Endothelial cell of umbilical vein (primary cell): ENCODE measurements around the gene FAM72C. TPM values are rescaled to one million over a fixed set of nuclear protein-coding genes. Genes with fewer than 3 reads are reported as not detected.
"Not testable (repeated sequence)": the region's sequence is repeated elsewhere in the genome, so short reads cannot be mapped to it uniquely, and the experiment has no call there.

ENCODE experiments used
- BruUV-seq: library from RNA; stranded (reverse); fragments of 400-500 nt; replicated peaks from 2 replicates; lab custom pipeline; 2021; lab: Mats Ljungman, UMichigan
- CTCF ChIA-PET: fragments of 300-600, 350-600 bp; sonication (Branson Sonifier 250); formaldehyde crosslinking; loops from one replicate; lab custom pipeline; 2021; ENCODE audit warnings: antibody characterized with exemption, inconsistent platforms; lab: Charles Lee
- POLR2A ChIA-PET: fragments of 300-600, 350-600 bp; sonication (Branson Sonifier 250); formaldehyde crosslinking; loops from one replicate; lab custom pipeline; 2021; ENCODE audit warnings: antibody characterized with exemption, inconsistent platforms; lab: Charles Lee
- DNase-seq: peaks from one replicate; pipeline ENCODE4 v3.0.0-alpha.2; 2011; ENCODE audit warnings: low read depth, low spot score
- FAIRE-seq: peaks from 2 replicates; lab custom pipeline; 2011; peaks lifted over from hg19 to GRCh38; lab: Jason Lieb, UNC
- H2AFZ ChIP-seq: 2 replicates; pipeline ENCODE4 v1.6.0; 2012; ENCODE audit warnings: low read depth, low read length, control low read depth, inconsistent platforms
- H3K27ac ChIP-seq: 2 replicates; pipeline ENCODE4 v1.5.1; 2011; ENCODE audit warnings: low read depth, mild to moderate bottlenecking, control low read depth, low read length, moderate library complexity; ENCODE audit not compliant: insufficient read depth
- H3K27me3 ChIP-seq, 2 experiments: 2 replicates each; pipeline versions ENCODE4 v1.6.0 to v1.6.1; 2011; ENCODE audit warnings: low read length in 2 of 2, mixed read lengths in 1 of 2; ENCODE audit not compliant: control insufficient read depth in 2 of 2, insufficient read depth in 2 of 2
- H3K36me3 ChIP-seq, 2 experiments: 2 replicates in 1 of 2; 3 replicates in 1 of 2; pipeline ENCODE4 v1.5.1; 2011; ENCODE audit warnings: low read length in 2 of 2, mild to moderate bottlenecking in 1 of 2, moderate library complexity in 1 of 2; ENCODE audit not compliant: control insufficient read depth in 2 of 2, insufficient read depth in 2 of 2; ENCODE audit errors: extremely low read depth in 1 of 2
- H3K4me1 ChIP-seq: 3 replicates; pipeline ENCODE4 v1.5.1; 2011; ENCODE audit warnings: mild to moderate bottlenecking, low read length; ENCODE audit not compliant: control insufficient read depth, insufficient read depth; ENCODE audit errors: extremely low read depth
- H3K4me2 ChIP-seq: 2 replicates; pipeline ENCODE4 v1.6.1; 2011; ENCODE audit warnings: low read length, control low read depth, mixed read lengths; ENCODE audit not compliant: insufficient read depth
- H3K4me3 ChIP-seq, 3 experiments: fragments of 200-600 bp in 1 of 3; sonication (generic), shearing (Covaris generic) in 1 of 3; replicated peaks in 1 of 3; 2 replicates each; pipeline ENCODE4 v1.5.1; 2011 to 2016; ENCODE audit warnings: control low read depth in 3 of 3, low read length in 3 of 3, mild to moderate bottlenecking in 2 of 3, inconsistent platforms in 1 of 3, low read depth in 1 of 3, moderate library complexity in 1 of 3; ENCODE audit not compliant: insufficient read depth in 1 of 3
- H3K79me2 ChIP-seq: 2 replicates; pipeline ENCODE4 v1.6.0; 2012; ENCODE audit warnings: low read length, inconsistent platforms; ENCODE audit not compliant: control insufficient read depth, insufficient read depth
- H3K9ac ChIP-seq: replicated peaks from 2 replicates; pipeline ENCODE3; 2011; ENCODE audit warnings: low read length, control low read depth; ENCODE audit not compliant: insufficient read depth; ENCODE audit errors: extremely low read depth
- H3K9me1 ChIP-seq: replicated peaks from 3 replicates; pipeline ENCODE4 v1.6.0; 2011; ENCODE audit warnings: mild to moderate bottlenecking, low read length; ENCODE audit not compliant: control insufficient read depth, insufficient read depth; ENCODE audit errors: extremely low read depth
- H3K9me3 ChIP-seq: replicated peaks from 2 replicates; pipeline ENCODE4 v1.5.1; 2012; ENCODE audit warnings: low read length, inconsistent platforms; ENCODE audit not compliant: control insufficient read depth, insufficient read depth
- H4K20me1 ChIP-seq: replicated peaks from 2 replicates; pipeline ENCODE3; 2011; ENCODE audit warnings: mild to moderate bottlenecking, low read length; ENCODE audit not compliant: control insufficient read depth, insufficient read depth; ENCODE audit errors: extremely low read depth
- dilution Hi-C: fragments of 300-500 bp; cut with MboI; formaldehyde crosslinking; loops from one replicate; pipeline ENCODE4 v1.15.0; 2019; ENCODE audit warnings: low sequenced_read_pairs; ENCODE audit not compliant: extremely low pct_ligation_motif_present
- intact Hi-C: fragments of 100-400 bp; cut with micrococcal nuclease; formaldehyde crosslinking; loops from one replicate; pipeline ENCODE4 v1.10.0; 2022
- polyA plus RNA-seq, 4 experiments: library from polyadenylated mRNA; depleted of rRNA in 3 of 4; stranded (reverse) in 3 of 4; unstranded in 1 of 4; fragments of >200 nt; gene quantifications; 2 replicates each; pipeline versions ENCODE4 v1.2.1 to v1.2.3, GENCODE V29; 2011 to 2012; ENCODE audit warnings: missing spikeins in 1 of 4
- total RNA-seq: library from RNA; stranded (reverse); gene quantifications from 2 replicates; pipeline ENCODE4 v1.2.3, GENCODE V29; 2021

Gene FAM72C
- total and polyA plus RNA-seq, 2 donors (not counting 3 experiments of a cell fraction or from before 2014, with no cell fraction given), result 0.70 to 3.6 TPM

GRCh38 chr1:143965860-143966259 is 5.9 kb downstream of the FAM72C start:
- H3K9me3 ChIP-seq, POLR2A ChIA-PET, H3K79me2 ChIP-seq, H2AFZ ChIP-seq, dilution Hi-C loops, H3K36me3 ChIP-seq, H3K27ac ChIP-seq, H3K9ac ChIP-seq, H4K20me1 ChIP-seq, CTCF ChIA-PET, BruUV-seq, H3K4me1 ChIP-seq, H3K27me3 ChIP-seq, FAIRE-seq, H3K4me2 ChIP-seq, intact Hi-C loops, H3K4me3 ChIP-seq, H3K9me1 ChIP-seq, DNase-seq: not testable (repeated sequence)

GRCh38 chr1:143964294-143964693 is 7.5 kb downstream of the FAM72C start:
- dilution Hi-C loops, BruUV-seq: not testable (repeated sequence)

GRCh38 chr1:143955930-143956329 is 15.9 kb downstream of the FAM72C start:
- H3K36me3 ChIP-seq, H3K79me2 ChIP-seq, H3K9me3 ChIP-seq, DNase-seq, intact Hi-C loops, H3K4me2 ChIP-seq, CTCF ChIA-PET, BruUV-seq, H3K27ac ChIP-seq, FAIRE-seq, H4K20me1 ChIP-seq, H3K4me3 ChIP-seq, H3K4me1 ChIP-seq, H3K9me1 ChIP-seq, H2AFZ ChIP-seq, POLR2A ChIA-PET, H3K27me3 ChIP-seq, H3K9ac ChIP-seq, dilution Hi-C loops: not testable (repeated sequence)

More at GRCh38 chr1:143964294-143964693, 7.5 kb downstream of the FAM72C start:
- H3K79me2 ChIP-seq, CTCF ChIA-PET, POLR2A ChIA-PET, H3K9ac ChIP-seq, H3K4me3 ChIP-seq, H3K4me1 ChIP-seq, H2AFZ ChIP-seq, H4K20me1 ChIP-seq, H3K36me3 ChIP-seq, H3K27ac ChIP-seq, intact Hi-C loops, DNase-seq, H3K27me3 ChIP-seq, H3K9me3 ChIP-seq, H3K9me1 ChIP-seq, FAIRE-seq, H3K4me2 ChIP-seq: not testable (repeated sequence)

- FAIRE-seq, POLR2A ChIA-PET, BruUV-seq, H3K9me3 ChIP-seq, H3K9me1 ChIP-seq, H3K4me3 ChIP-seq, H3K4me2 ChIP-seq, H3K9ac ChIP-seq, DNase-seq, dilution Hi-C loops, H3K27me3 ChIP-seq, H4K20me1 ChIP-seq, H3K27ac ChIP-seq, H3K79me2 ChIP-seq, H2AFZ ChIP-seq, intact Hi-C loops, H3K36me3 ChIP-seq, H3K4me1 ChIP-seq, CTCF ChIA-PET: not testable (repeated sequence)
These were observed 18.9 kb downstream of the FAM72C start for GRCh38 chr1:143952913-143953312.
